Fibroblast of lung (primary cell): ENCODE results near the gene NOL4L. TPM values are rescaled to one million over a fixed set of nuclear protein-coding genes. Genes with fewer than 3 reads are reported as not detected.

Experiments
- DNase-seq, 2 donors: peaks; one replicate each; pipeline versions ENCODE4 v3.0.0 to v3.0.0-alpha.2; 2010; ENCODE audit warnings: low read depth in 2 of 2
- H2AFZ ChIP-seq: 2 replicates; pipeline ENCODE4 v1.5.1; 2012; ENCODE audit warnings: low read length, control low read depth, inconsistent platforms
- H3K27ac ChIP-seq: 2 replicates; pipeline ENCODE4 v1.5.1; 2011; ENCODE audit warnings: low read length, control low read depth; ENCODE audit not compliant: insufficient read depth
- H3K27me3 ChIP-seq: 2 replicates; pipeline ENCODE4 v1.5.1; 2011; ENCODE audit warnings: mild to moderate bottlenecking, low read length; ENCODE audit not compliant: control insufficient read depth, insufficient read depth
- H3K36me3 ChIP-seq: 2 replicates; pipeline ENCODE4 v1.5.1; 2011; ENCODE audit warnings: low read length; ENCODE audit not compliant: control insufficient read depth, insufficient read depth
- H3K4me1 ChIP-seq: 2 replicates; pipeline ENCODE4 v1.5.1; 2011; ENCODE audit warnings: low read length; ENCODE audit not compliant: control insufficient read depth, insufficient read depth; ENCODE audit errors: extremely low read depth
- H3K4me2 ChIP-seq: 2 replicates; pipeline ENCODE4 v1.5.1; 2011; ENCODE audit warnings: low read length, control low read depth; ENCODE audit not compliant: insufficient read depth; ENCODE audit errors: extremely low read depth
- H3K4me3 ChIP-seq, 4 experiments: fragments of 200-600 bp in 1 of 4; sonication (generic) in 1 of 4; replicated peaks in 1 of 4; 2 replicates each; pipeline ENCODE4 v1.5.1; 2011 to 2016; ENCODE audit warnings: low read length in 4 of 4, low read depth in 3 of 4, mild to moderate bottlenecking in 3 of 4, control low read depth in 2 of 4, inconsistent platforms in 1 of 4, mixed read lengths in 1 of 4; ENCODE audit not compliant: insufficient read depth in 1 of 4; ENCODE audit errors: control extremely low read depth in 1 of 4
- H3K79me2 ChIP-seq: 2 replicates; pipeline ENCODE4 v1.5.1; 2012; ENCODE audit warnings: mild to moderate bottlenecking, low read length, inconsistent platforms; ENCODE audit not compliant: control insufficient read depth, insufficient read depth
- H3K9ac ChIP-seq: 2 replicates; pipeline ENCODE4 v1.5.1; 2011; ENCODE audit warnings: mild to moderate bottlenecking, low read length, control low read depth; ENCODE audit not compliant: insufficient read depth
- H3K9me3 ChIP-seq: 2 replicates; pipeline ENCODE4 v1.5.1; 2012; ENCODE audit warnings: low read depth, low read length; ENCODE audit not compliant: control insufficient read depth, insufficient read depth
- H4K20me1 ChIP-seq: 2 replicates; pipeline ENCODE4 v1.5.1; 2011; ENCODE audit warnings: low read length; ENCODE audit not compliant: control insufficient read depth, insufficient read depth; ENCODE audit errors: extremely low read depth
- CTCF ChIP-seq, 2 donors: IDR thresholded peaks in 1 of 2; conservative IDR thresholded peaks in 1 of 2; 1 replicate in 1 of 2; 2 replicates in 1 of 2; pipeline ENCODE4 v1.5.1; 2011 to 2012; ENCODE audit warnings: low read length in 2 of 2, control low read depth in 1 of 2, inconsistent platforms in 1 of 2, low read depth in 1 of 2, mild to moderate bottlenecking in 1 of 2
- EZH2 ChIP-seq: IDR thresholded peaks from 2 replicates; pipeline ENCODE4 v1.5.1; 2012; ENCODE audit warnings: low read length, control low read depth, mild to moderate bottlenecking; ENCODE audit errors: missing control alignments
- polyA plus RNA-seq, 2 donors: library from polyadenylated mRNA; depleted of rRNA in 1 of 2; stranded (reverse) in 1 of 2; unstranded in 1 of 2; fragments of >200 nt; gene quantifications; 2 replicates each; pipeline ENCODE4 v1.2.1, GENCODE V29; 2011 to 2012; ENCODE audit warnings: missing spikeins in 1 of 2
- total RNA-seq: library from RNA; depleted of rRNA; stranded (reverse); fragments of >200 nt; gene quantifications from 2 replicates; pipeline ENCODE4 v1.2.1, GENCODE V29; 2014

Gene NOL4L
- total and polyA plus RNA-seq, 2 donors (not counting 1 experiment from before 2014, with no cell fraction given), result 3.2 to 4.0 TPM

- H3K27me3 ChIP-seq, result peaks cover 6% of the 10 kb centered on the region
- no peak overlapping the region for H3K9ac ChIP-seq
- no peak for DNase-seq
- H3K79me2 ChIP-seq, result no peaks in the 10 kb centered on the region
- H4K20me1 ChIP-seq, result no peaks in the 10 kb centered on the region
- no peak overlapping the region for H3K27ac ChIP-seq
- H3K4me2 ChIP-seq, result no peak overlapping the region
- no peaks in the 10 kb centered on the region for H3K4me1 ChIP-seq
- TF ChIP-seq CTCF (conservative IDR thresholded peaks at IDR 0.05 in 1 of 2, IDR thresholded peaks at IDR 0.05 in 1 of 2; ENCODE audit: low read depth in 1 of 2, low read length in 2 of 2) (no peak), EZH2 (no peak)
- no peaks in the 10 kb centered on the region for H3K36me3 ChIP-seq
- no peaks in the 10 kb centered on the region for H3K9me3 ChIP-seq
- no peak overlapping the region for H3K4me3 ChIP-seq
- H2AFZ ChIP-seq, result no peak overlapping the region
Measured at GRCh38 chr20:32490942-32491763, 94.0 kb downstream of the NOL4L start.

GRCh38 chr20:32488066-32488838 is 96.9 kb downstream of the NOL4L start:
- H3K4me1 ChIP-seq, result no peaks in the 10 kb centered on the region
- H3K4me2 ChIP-seq, result no peak overlapping the region
- no peaks in the 10 kb centered on the region for H3K79me2 ChIP-seq
- H3K4me3 ChIP-seq, result no peak overlapping the region
- H3K27me3 ChIP-seq, result peaks cover 6% of the 10 kb centered on the region
- no peaks in the 10 kb centered on the region for H3K9me3 ChIP-seq
- H3K36me3 ChIP-seq, result no peaks in the 10 kb centered on the region
- no peak overlapping the region for H3K9ac ChIP-seq
- H2AFZ ChIP-seq, result no peak overlapping the region
- no peaks in the 10 kb centered on the region for H4K20me1 ChIP-seq
- DNase-seq, result no peak
- no peak overlapping the region for H3K27ac ChIP-seq
- TF ChIP-seq CTCF (conservative IDR thresholded peaks at IDR 0.05 in 1 of 2, IDR thresholded peaks at IDR 0.05 in 1 of 2; ENCODE audit: low read depth in 1 of 2, low read length in 2 of 2), result no peak
- TF ChIP-seq EZH2, result no peak

GRCh38 chr20:32487381-32487780 is 97.8 kb downstream of the NOL4L start:
- H3K9me3 ChIP-seq, result no peaks in the 10 kb centered on the region
- no peak for TF ChIP-seq EZH2
- no peak for TF ChIP-seq CTCF (conservative IDR thresholded peaks at IDR 0.05 in 1 of 2, IDR thresholded peaks at IDR 0.05 in 1 of 2; ENCODE audit: low read depth in 1 of 2, low read length in 2 of 2)
- H3K79me2 ChIP-seq, result no peaks in the 10 kb centered on the region
- H3K27ac ChIP-seq, result no peak overlapping the region
- H3K4me1 ChIP-seq, result no peaks in the 10 kb centered on the region
- no peak overlapping the region for H3K4me2 ChIP-seq
- no peaks in the 10 kb centered on the region for H4K20me1 ChIP-seq
- DNase-seq, result no peak
- no peaks in the 10 kb centered on the region for H3K36me3 ChIP-seq
- no peak overlapping the region for H3K9ac ChIP-seq
- H2AFZ ChIP-seq, result no peak overlapping the region
- H3K27me3 ChIP-seq, result peaks cover 6% of the 10 kb centered on the region
- H3K4me3 ChIP-seq, result no peak overlapping the region
